HG02852 (cell line): ENCODE results near the gene HPX.

Experiments used
- ATAC-seq: cut with Tn5 transposase; IDR thresholded peaks from one replicate; pipeline ENCODE4 v1.9.1; 2021; ENCODE audit warnings: mild to moderate bottlenecking, moderate library complexity; ENCODE audit not compliant: unreplicated experiment

HPX gene

GRCh38 chr11:6440906-6441358 lies at the start of gene HPX:
Gene HPX (minus strand): TSS chr11:6440987. CDS start chr11:6440963, 24 bp downstream.
- ATAC-seq, result no peak

GRCh38 chr11:6489306-6489705 lies 48.5 kb upstream of the HPX start:
- no peak for ATAC-seq

- no peak for ATAC-seq
These were observed 48.0 kb upstream of the HPX start for GRCh38 chr11:6488821-6489220.

GRCh38 chr11:6488342-6488741 lies 47.6 kb upstream of the HPX start:
- ATAC-seq, result no peak

- ATAC-seq, result no peak
These were observed 46.2 kb upstream of the HPX start for GRCh38 chr11:6486938-6487337.

- no peak for ATAC-seq
These were observed 45.5 kb upstream of the HPX start for GRCh38 chr11:6486256-6486655.

- no peak for ATAC-seq
These were observed 44.9 kb upstream of the HPX start for GRCh38 chr11:6485661-6486060.

- no peak for ATAC-seq
These were observed 42.2 kb upstream of the HPX start for GRCh38 chr11:6483015-6483414.

- ATAC-seq, result no peak
These were observed 41.7 kb upstream of the HPX start for GRCh38 chr11:6482441-6482840.

GRCh38 chr11:6481924-6482275 lies 41.1 kb upstream of the HPX start:
- no peak for ATAC-seq

- ATAC-seq, result peak; percentile 99
These were observed 40.5 kb upstream of the HPX start, which contains the start of the genes ARFIP2 and TIMM10B for GRCh38 chr11:6481012-6481923. Gene ARFIP2 (minus strand): TSS chr11:6481331. CDS start chr11:6480421, 910 bp downstream. Gene TIMM10B (plus strand): TSS chr11:6481501. CDS start chr11:6481517, 16 bp downstream.

GRCh38 chr11:6480299-6480914 lies 39.6 kb upstream of the HPX start:
- ATAC-seq, result no peak

GRCh38 chr11:6476571-6476970 lies 35.8 kb upstream of the HPX start:
- ATAC-seq, result no peak

GRCh38 chr11:6475936-6476335 lies 35.1 kb upstream of the HPX start:
- ATAC-seq, result no peak

GRCh38 chr11:6474806-6475500 lies 34.2 kb upstream of the HPX start:
- ATAC-seq, result no peak

GRCh38 chr11:6474413-6474792 lies 33.6 kb upstream of the HPX start:
- ATAC-seq, result peak; percentile 3

- peak; percentile 72 for ATAC-seq
These were observed 32.9 kb upstream of the HPX start, which contains the start of gene TRIM3 for GRCh38 chr11:6473451-6474412. Gene TRIM3 (minus strand): TSS chr11:6473941. CDS start chr11:6465695, 8,246 bp downstream.

- ATAC-seq, result no peak
These were observed 32.1 kb upstream of the HPX start for GRCh38 chr11:6472934-6473333.

GRCh38 chr11:6469599-6469998 lies 28.8 kb upstream of the HPX start:
- no peak for ATAC-seq
